WTC11 (cell line): Measurements from ENCODE around the gene JADE2.

Experiments
- ELF4 ChIP-seq: sonication (generic); formaldehyde crosslinking; IDR thresholded peaks from 2 replicates; pipeline ENCODE4 v1.8.1; 2022; ENCODE audit warnings: low read depth, mild to moderate bottlenecking, moderate library complexity, missing genetic modification reagents
- ESRRA ChIP-seq: sonication (generic); formaldehyde crosslinking; IDR thresholded peaks from 2 replicates; pipeline ENCODE4 v1.8.1; 2022; ENCODE audit warnings: mild to moderate bottlenecking, missing genetic modification reagents, borderline replicate concordance
- FOXJ3 ChIP-seq: sonication (generic); formaldehyde crosslinking; IDR thresholded peaks from 2 replicates; pipeline ENCODE4 v1.9.0; 2021; ENCODE audit warnings: missing genetic modification reagents, mild to moderate bottlenecking, borderline replicate concordance
- ZNF396 ChIP-seq: fragments of 250-450 bp; sonication (Bioruptor Pico); IDR thresholded peaks from 2 replicates; pipeline ENCODE4 v1.8.0; 2021; ENCODE audit warnings: mild to moderate bottlenecking, moderate library complexity, borderline replicate concordance
- TF ChIP-seq, protein P1 (sequence below): fragments of 200-600 bp; IDR thresholded peaks from 2 replicates; pipeline ENCODE4 v1.8.0; 2022; ENCODE audit warnings: antibody characterized with exemption

DNA sequence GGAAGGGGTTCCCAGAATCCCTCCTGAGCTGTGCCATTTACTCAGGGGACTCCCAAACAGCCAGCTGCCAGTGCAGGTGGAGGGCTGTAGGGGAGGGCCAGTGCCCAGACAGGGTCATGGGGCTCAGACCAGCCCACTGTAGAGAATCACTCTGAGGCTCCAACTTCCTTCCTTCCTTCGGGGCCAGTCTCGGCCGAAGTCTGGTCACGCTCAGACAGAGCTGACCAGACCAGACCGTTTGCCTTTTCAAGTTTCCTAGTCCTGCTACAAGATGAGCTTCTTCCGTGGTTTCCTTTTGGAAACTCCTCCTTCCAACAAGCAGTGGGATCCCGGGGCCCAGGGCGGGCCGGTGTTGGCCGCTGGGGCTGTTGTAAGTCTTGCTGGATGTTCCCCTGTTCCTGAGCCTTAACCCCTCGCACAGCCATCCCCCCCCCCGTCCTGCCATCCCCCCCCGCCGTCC, 54.6 kb downstream of the JADE2 start:
- TF ChIP-seq ZNF396 (CRISPR knock-in tag) (no peak), FOXJ3 (no peak), ELF4 (CRISPR knock-in tag) (no peak), ESRRA (CRISPR knock-in tag) (no peak)
- TF ChIP-seq, protein P1, sequence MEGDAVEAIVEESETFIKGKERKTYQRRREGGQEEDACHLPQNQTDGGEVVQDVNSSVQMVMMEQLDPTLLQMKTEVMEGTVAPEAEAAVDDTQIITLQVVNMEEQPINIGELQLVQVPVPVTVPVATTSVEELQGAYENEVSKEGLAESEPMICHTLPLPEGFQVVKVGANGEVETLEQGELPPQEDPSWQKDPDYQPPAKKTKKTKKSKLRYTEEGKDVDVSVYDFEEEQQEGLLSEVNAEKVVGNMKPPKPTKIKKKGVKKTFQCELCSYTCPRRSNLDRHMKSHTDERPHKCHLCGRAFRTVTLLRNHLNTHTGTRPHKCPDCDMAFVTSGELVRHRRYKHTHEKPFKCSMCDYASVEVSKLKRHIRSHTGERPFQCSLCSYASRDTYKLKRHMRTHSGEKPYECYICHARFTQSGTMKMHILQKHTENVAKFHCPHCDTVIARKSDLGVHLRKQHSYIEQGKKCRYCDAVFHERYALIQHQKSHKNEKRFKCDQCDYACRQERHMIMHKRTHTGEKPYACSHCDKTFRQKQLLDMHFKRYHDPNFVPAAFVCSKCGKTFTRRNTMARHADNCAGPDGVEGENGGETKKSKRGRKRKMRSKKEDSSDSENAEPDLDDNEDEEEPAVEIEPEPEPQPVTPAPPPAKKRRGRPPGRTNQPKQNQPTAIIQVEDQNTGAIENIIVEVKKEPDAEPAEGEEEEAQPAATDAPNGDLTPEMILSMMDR = no peak
